K562 (cell line): ENCODE data around the gene VSTM2B. TPM values are rescaled to one million over a fixed set of nuclear protein-coding genes. Genes with fewer than 3 reads are reported as not detected.

Source experiments
- ATAC-seq: fragments of 200-7000 bp; cut with Tn5 transposase; 3 replicates; pipeline ENCODE4 v1.9.1; 2020; ENCODE audit warnings: moderate library complexity
- BruUV-seq: library from RNA; stranded (reverse); fragments of 400-500 nt; replicated peaks from 2 replicates; lab custom pipeline; 2021; lab: Mats Ljungman, UMichigan
- CTCF ChIA-PET: fragments of 300-600 bp; formaldehyde crosslinking; extraction: SDS; loops from one replicate; lab custom pipeline; 2021; ENCODE audit warnings: low intra/inter-chr PET ratio; lab: Yijun Ruan, JAX
- POLR2A ChIA-PET: fragments of 300-600, 350-650 bp; sonication (Branson Sonifier 250); formaldehyde crosslinking; extraction: SDS; loops from one replicate; lab custom pipeline; 2021; ENCODE audit warnings: antibody characterized with exemption, inconsistent platforms; lab: Yijun Ruan, JAX
- DNase-seq, 4 experiments: peaks; one replicate each; pipeline versions ENCODE4 v3.0.0 to v3.0.0-alpha.2; 2011 to 2018; ENCODE audit warnings: low spot score in 3 of 4, mixed read lengths in 3 of 4; ENCODE audit errors: extremely low read depth in 1 of 4
- FAIRE-seq: peaks from 2 replicates; lab custom pipeline; 2011; peaks lifted over from hg19 to GRCh38; lab: Jason Lieb, UNC
- H2AFZ ChIP-seq: 2 replicates; pipeline ENCODE4 v1.6.0; 2011; ENCODE audit warnings: low read depth, low read length, control low read depth, inconsistent platforms
- H3K27ac ChIP-seq: fragments of 200-600 bp; 3 replicates; pipeline ENCODE4 v1.8.0; 2011; ENCODE audit warnings: low read depth, mild to moderate bottlenecking, control low read depth, inconsistent platforms, low read length, moderate library complexity, mixed read lengths; ENCODE audit errors: extremely low read depth
- H3K27me3 ChIP-seq, 2 experiments: fragments of 300-600 bp in 1 of 2; 2 replicates in 1 of 2; 3 replicates in 1 of 2; pipeline versions ENCODE4 v1.6.0 to v1.8.0; 2011; ENCODE audit warnings: inconsistent platforms in 2 of 2, low read length in 2 of 2, mild to moderate bottlenecking in 1 of 2, mixed read lengths in 1 of 2, moderate library complexity in 1 of 2; ENCODE audit not compliant: control insufficient read depth in 2 of 2, insufficient read depth in 2 of 2
- H3K36me3 ChIP-seq: fragments of 300-600 bp; 3 replicates; pipeline ENCODE4 v1.8.0; 2011; ENCODE audit warnings: mild to moderate bottlenecking, low read length, inconsistent platforms; ENCODE audit not compliant: control insufficient read depth, insufficient read depth
- H3K4me1 ChIP-seq, 2 experiments: fragments of 200-600 bp in 1 of 2; replicated peaks in 1 of 2; 2 replicates in 1 of 2; 3 replicates in 1 of 2; pipeline versions ENCODE4 v1.5.1 to v1.8.0; 2011; ENCODE audit warnings: inconsistent platforms in 2 of 2, low read length in 2 of 2, mild to moderate bottlenecking in 1 of 2, mixed read lengths in 1 of 2, moderate library complexity in 1 of 2; ENCODE audit not compliant: control insufficient read depth in 2 of 2, insufficient read depth in 2 of 2
- H3K4me2 ChIP-seq: 2 replicates; pipeline ENCODE4 v1.6.1; 2011; ENCODE audit warnings: low read length, control low read depth, inconsistent platforms, mixed read lengths; ENCODE audit not compliant: insufficient read depth
- H3K4me3 ChIP-seq: fragments of 200-600 bp; sonication (generic), shearing (Covaris generic); 2 replicates; pipeline ENCODE4 v1.5.1; 2016; ENCODE audit warnings: control low read depth, inconsistent platforms
- H3K79me2 ChIP-seq: fragments of 200-600 bp; 3 replicates; pipeline ENCODE4 v1.8.0; 2011; ENCODE audit warnings: low read length, inconsistent platforms; ENCODE audit not compliant: control insufficient read depth, insufficient read depth
- H3K9ac ChIP-seq, 2 experiments: 2 replicates each; pipeline versions ENCODE4 v1.6.0 to v1.6.1; 2011; ENCODE audit warnings: low read depth in 2 of 2, low read length in 2 of 2, control low read depth in 1 of 2, inconsistent platforms in 1 of 2, mild to moderate bottlenecking in 1 of 2, mixed read lengths in 1 of 2; ENCODE audit not compliant: insufficient read depth in 1 of 2
- H3K9me1 ChIP-seq: one replicate; pipeline ENCODE4 v1.6.0; 2011; ENCODE audit warnings: inconsistent platforms, mild to moderate bottlenecking, low read length, moderate library complexity; ENCODE audit not compliant: control insufficient read depth, insufficient read depth
- H3K9me3 ChIP-seq: replicated peaks from 2 replicates; pipeline ENCODE4 v1.5.1; 2011; ENCODE audit warnings: low read depth, low read length, inconsistent platforms; ENCODE audit not compliant: control insufficient read depth, insufficient read depth
- H4K20me1 ChIP-seq: replicated peaks from 2 replicates; pipeline ENCODE4 v1.6.1; 2011; ENCODE audit warnings: low read length, inconsistent platforms, mixed read lengths; ENCODE audit not compliant: control insufficient read depth, insufficient read depth
- GTF2B ChIP-seq: IDR thresholded peaks from 2 replicates; pipeline ENCODE4 v1.6.1; 2011; ENCODE audit not compliant: insufficient read length; ENCODE audit errors: extremely low read depth
- JUND ChIP-seq, 2 experiments: IDR thresholded peaks; 2 replicates in 1 of 2; 3 replicates in 1 of 2; pipeline ENCODE4 v1.6.1; 2011; ENCODE audit warnings: borderline replicate concordance in 2 of 2, low read depth in 2 of 2, low read length in 2 of 2, improper control_type of control experiment in 1 of 2, missing biosample characterization in 1 of 2, missing genetic modification characterization in 1 of 2, missing genetic modification reagents in 1 of 2
- MTF1 ChIP-seq: fragments of 250-450 bp; sonication (Bioruptor Pico); IDR thresholded peaks from 2 replicates; pipeline ENCODE4 v1.9.0; 2021; ENCODE audit warnings: moderate library complexity, mild to moderate bottlenecking, inconsistent platforms, borderline replicate concordance
- NFE2 ChIP-seq: IDR thresholded peaks from 2 replicates; pipeline ENCODE4 v1.6.1; 2014; ENCODE audit warnings: antibody characterized with exemption, low read depth
- ZFP36 ChIP-seq: fragments of 150-350 bp; IDR thresholded peaks from 2 replicates; pipeline ENCODE4 v1.6.1; 2018; ENCODE audit warnings: low read length, low read depth; ENCODE audit not compliant: partially characterized antibody
- ZNF253 ChIP-seq: fragments of 250-450 bp; sonication (Bioruptor Pico); conservative IDR thresholded peaks from 2 replicates; pipeline ENCODE4 v1.6.1; 2021; ENCODE audit warnings: mild to moderate bottlenecking
- WGBS: fragments of 100-300 bp; shearing (Covaris generic); methylation state at CpG from one replicate; pipeline ENCODE4 v1.1.6; 2016; ENCODE audit warnings: low coverage, mixed read lengths; ENCODE audit not compliant: insufficient coverage; ENCODE audit errors: missing lambda C conversion rate; 5-methylcytosine and 5-hydroxymethylcytosine counted together
- in situ Hi-C: fragments of 300-500 bp; cut with MboI; formaldehyde crosslinking; loops from 4 replicates; pipeline ENCODE4 v1.15.0; 2018; ENCODE audit warnings: inconsistent platforms, mixed read lengths
- intact Hi-C: fragments of 100-400 bp; cut with micrococcal nuclease; formaldehyde crosslinking; loops from 2 replicates; pipeline ENCODE4 v1.14.2; 2022
- polyA plus RNA-seq, 8 experiments: library from polyadenylated mRNA; depleted of rRNA in 4 of 8; stranded (reverse) in 5 of 8; unstranded in 3 of 8; fragments of >200 nt; fragmentation: Nextera tagmentation in 2 of 8; fragmentation: Illumina TruSeq in 1 of 8; extraction: Ambion mirVana in 2 of 8; extraction: Trizol in 1 of 8; gene quantifications; 2 replicates each; pipeline versions ENCODE4 v1.2.1 to v1.2.3, GENCODE V29; 2011 to 2014; ENCODE audit warnings: inconsistent platforms in 1 of 8, missing spikeins in 1 of 8
- total RNA-seq, 7 experiments: library from RNA; depleted of rRNA in 6 of 7; stranded (reverse); fragments of >200 nt in 6 of 7; fragmentation: Illumina TruSeq in 2 of 7; extraction: Trizol in 2 of 7; gene quantifications; 2 replicates each; pipeline versions ENCODE4 v1.2.1 to v1.2.3, GENCODE V29; 2011 to 2021; ENCODE audit warnings: low replicate concordance in 1 of 7

VSTM2B gene
- total and polyA plus RNA-seq, 9 of the 15 experiments (the other 6 are each of a cell fraction or from before 2014, with no cell fraction given), result not detected

- CTCF ChIA-PET, result no interaction called here
- DNase-seq (no peak), FAIRE-seq (no peak), ATAC-seq (no peak)
- BruUV-seq, result no TSS peak
- H3K9me1 ChIP-seq, result no peaks in the 10 kb centered on the region
- H2AFZ ChIP-seq, result no peak overlapping the region
- peaks cover 0 to 18% of the 10 kb centered on the region in 2 experiments; a peak in 2 of 5 replicates for H3K27me3 ChIP-seq
- 1% methylated on average over 7 of the region's 7 CpGs for WGBS
- H3K4me3 ChIP-seq, result no peak overlapping the region
- no peak overlapping the region for H3K27ac ChIP-seq
- no peak overlapping the region for H3K9ac ChIP-seq
- in situ Hi-C loops (no loop called here), intact Hi-C loops (no loop called here)
- no peaks in the 10 kb centered on the region for H3K36me3 ChIP-seq
- TF ChIP-seq MTF1 (CRISPR knock-in tag), result no peak
- TF ChIP-seq JUND (IDR thresholded peaks at IDR 0.05; ENCODE audit: borderline replicate concordance, low read depth, low read length), result no peak
- TF ChIP-seq JUND (tag; IDR thresholded peaks at IDR 0.05; ENCODE audit: borderline replicate concordance, low read depth, low read length), result no peak
- TF ChIP-seq GTF2B, result no peak
- TF ChIP-seq ZNF253, result no peak
- peak; percentile 82 for TF ChIP-seq ZFP36
- no peak for TF ChIP-seq NFE2
- no peaks in the 10 kb centered on the region for H4K20me1 ChIP-seq
- H3K4me2 ChIP-seq, result no peak overlapping the region
- POLR2A ChIA-PET, result no interaction called here
- H3K79me2 ChIP-seq, result no peaks in the 10 kb centered on the region
- no peaks in the 10 kb centered on the region; a peak in 2 of 5 replicates for H3K4me1 ChIP-seq
- no peaks in the 10 kb centered on the region for H3K9me3 ChIP-seq
These were observed 21.7 kb downstream of the VSTM2B start for GRCh38 chr19:29547361-29547960.
